CD4-positive, alpha-beta T cell (primary cell): ENCODE measurements around the gene PDE8A. TPM values are rescaled to one million over a fixed set of nuclear protein-coding genes. Genes with fewer than 3 reads are reported as not detected.

ENCODE experiments used
- ATAC-seq: fragments of 200-7000 bp; cut with Tn5 transposase; one replicate; pipeline ENCODE4 v1.10.0; 2022; ENCODE audit warnings: mild to moderate bottlenecking; ENCODE audit not compliant: poor library complexity
- CTCF ChIA-PET: fragments of 350-600 bp; sonication (Branson Sonifier 250); formaldehyde crosslinking; loops from one replicate; lab custom pipeline; 2021; ENCODE audit warnings: antibody characterized with exemption, inconsistent platforms; lab: Charles Lee
- POLR2A ChIA-PET: fragments of 350-600 bp; sonication (Branson Sonifier 250); formaldehyde crosslinking; loops from one replicate; lab custom pipeline; 2021; ENCODE audit warnings: antibody characterized with exemption, inconsistent platforms; lab: Charles Lee
- DNase-seq, 14 experiments: peaks; one replicate each; pipeline ENCODE4 v3.0.0-alpha.2; 2013 to 2020; ENCODE audit warnings: mixed read lengths in 2 of 14
- H3K27ac ChIP-seq, 2 donors: one replicate each; pipeline versions ENCODE4 v1.5.1 to v1.7.0; 2013; ENCODE audit warnings: low read length in 2 of 2, low read depth in 1 of 2, mild to moderate bottlenecking in 1 of 2
- H3K27me3 ChIP-seq, 2 experiments: 1 replicate in 1 of 2; 2 replicates in 1 of 2; pipeline versions ENCODE4 v1.6.1 to v1.7.0; 2013; ENCODE audit warnings: low read length in 2 of 2, control low read depth in 1 of 2, mild to moderate bottlenecking in 1 of 2, moderate library complexity in 1 of 2; ENCODE audit not compliant: insufficient read depth in 2 of 2, control insufficient read depth in 1 of 2
- H3K36me3 ChIP-seq: one replicate; pipeline ENCODE4 v1.6.1; 2013; ENCODE audit warnings: low read length, control low read depth; ENCODE audit not compliant: insufficient read depth
- H3K4me1 ChIP-seq: one replicate; pipeline ENCODE4 v1.6.1; 2013; ENCODE audit warnings: low read length, control low read depth; ENCODE audit not compliant: insufficient read depth
- H3K4me3 ChIP-seq: one replicate; pipeline ENCODE4 v1.5.1; 2013; ENCODE audit warnings: mild to moderate bottlenecking, low read length, moderate library complexity
- H3K9me3 ChIP-seq, 2 experiments: 1 replicate in 1 of 2; 2 replicates in 1 of 2; pipeline versions ENCODE4 v1.6.1 to v1.7.0; 2013; ENCODE audit warnings: low read length in 2 of 2, mild to moderate bottlenecking in 2 of 2, control low read depth in 1 of 2, moderate library complexity in 1 of 2; ENCODE audit not compliant: control insufficient read depth in 1 of 2, insufficient read depth in 1 of 2
- H3K27ac Mint-ChIP-seq: one replicate; pipeline ENCODE4 v1.8.0; 2020; ENCODE audit warnings: mixed read lengths
- H3K27me3 Mint-ChIP-seq: one replicate; pipeline ENCODE4 v1.8.0; 2021; ENCODE audit warnings: mixed read lengths
- H3K36me3 Mint-ChIP-seq: one replicate; pipeline ENCODE4 v1.8.0; 2021; ENCODE audit warnings: low read depth, mixed read lengths
- H3K4me1 Mint-ChIP-seq: one replicate; pipeline ENCODE4 v1.8.0; 2021; ENCODE audit warnings: low read depth, mixed read lengths
- H3K4me3 Mint-ChIP-seq: one replicate; pipeline ENCODE4 v1.8.0; 2020; ENCODE audit warnings: mild to moderate bottlenecking, mixed read lengths
- H3K9me3 Mint-ChIP-seq: one replicate; pipeline ENCODE4 v1.8.0; 2020; ENCODE audit warnings: mixed read lengths
- CTCF ChIP-seq: fragments of 200-600 bp; IDR thresholded peaks from one replicate; pipeline ENCODE4 v1.8.0; 2022; ENCODE audit warnings: antibody characterized with exemption, mild to moderate bottlenecking
- intact Hi-C, 2 experiments: fragments of 100-400 bp; cut with DNase I in 1 of 2; cut with micrococcal nuclease in 1 of 2; formaldehyde crosslinking; loops; one replicate each; pipeline versions ENCODE4 v1.15.1 to v1.9.0; 2023 to 2025; cut with DNase I, micrococcal nuclease
- total RNA-seq, 174 experiments: library from RNA in 2 of 174; stranded (reverse) in 2 of 174; gene quantifications; one replicate each; pipeline ENCODE4 v1.2.3 and lab custom pipeline; 2021 to 2026

The PDE8A gene
- total RNA-seq, 2 experiments from 2014 or later, result 29.8 to 34.3 TPM

GRCh38 chr15:85116494-85116893 lies 134.8 kb downstream of the PDE8A start:
- intact Hi-C loops, result no loop called here
- Histone ChIP-seq H3K4me1 (no peaks in the 10 kb centered on the region), H3K36me3 (peaks cover 51% of the 10 kb centered on the region), H3K27me3 (no peaks in the 10 kb centered on the region), H3K4me3 (no peak overlapping the region), H3K9me3 (no peaks in the 10 kb centered on the region), H3K27ac (no peak overlapping the region)
- Mint-ChIP-seq H3K4me3 (no peak overlapping the region), H3K27ac (no peak overlapping the region), H3K27me3 (no peaks in the 10 kb centered on the region), H3K4me1 (no peaks in the 10 kb centered on the region), H3K36me3 (peaks cover 70% of the 10 kb centered on the region), H3K9me3 (no peaks in the 10 kb centered on the region)
- POLR2A ChIA-PET, result no interaction called here
- CTCF ChIA-PET, result no interaction called here
- DNase-seq (no peak), ATAC-seq (no peak)
- TF ChIP-seq CTCF, result no peak

- H3K27me3 Mint-ChIP-seq, result no peaks in the 10 kb centered on the region
- H3K4me1 Mint-ChIP-seq, result no peaks in the 10 kb centered on the region
- peaks cover 74% of the 10 kb centered on the region for H3K36me3 Mint-ChIP-seq
- Histone ChIP-seq H3K27me3 (no peaks in the 10 kb centered on the region), H3K36me3 (peaks cover 51% of the 10 kb centered on the region), H3K9me3 (no peaks in the 10 kb centered on the region), H3K27ac (no peak overlapping the region), H3K4me3 (no peak overlapping the region), H3K4me1 (no peaks in the 10 kb centered on the region)
- intact Hi-C loops, result no loop called here
- TF ChIP-seq CTCF, result no peak
- ATAC-seq (no peak), DNase-seq (no peak)
- no peaks in the 10 kb centered on the region for H3K9me3 Mint-ChIP-seq
- POLR2A ChIA-PET, result no interaction called here
- H3K4me3 Mint-ChIP-seq, result no peak overlapping the region
- CTCF ChIA-PET, result no interaction called here
- H3K27ac Mint-ChIP-seq, result no peak overlapping the region
Measured at GRCh38 chr15:85116925-85117646, 135.4 kb downstream of the PDE8A start.

- no peaks in the 10 kb centered on the region for H3K9me3 ChIP-seq
- Mint-ChIP-seq H3K27ac (no peak overlapping the region), H3K36me3 (peaks cover 83% of the 10 kb centered on the region), H3K9me3 (no peaks in the 10 kb centered on the region), H3K4me3 (no peak overlapping the region), H3K4me1 (no peaks in the 10 kb centered on the region), H3K27me3 (no peaks in the 10 kb centered on the region)
- H3K27me3 ChIP-seq, result no peaks in the 10 kb centered on the region
- POLR2A ChIA-PET, result no interaction called here
- H3K4me1 ChIP-seq, result no peaks in the 10 kb centered on the region
- H3K36me3 ChIP-seq, result peaks cover 52% of the 10 kb centered on the region
- no peak for DNase-seq
- intact Hi-C loops, result no loop called here
- no peak overlapping the region for H3K27ac ChIP-seq
- no peak for ATAC-seq
- CTCF ChIA-PET, result no interaction called here
- no peak overlapping the region for H3K4me3 ChIP-seq
- TF ChIP-seq CTCF, result no peak
Measured at GRCh38 chr15:85118173-85118572, 136.5 kb downstream of the PDE8A start.
